HepG2 (cell line): Measurements from ENCODE around the gene MFAP3L. TPM values are rescaled to one million over a fixed set of nuclear protein-coding genes. Genes with fewer than 3 reads are reported as not detected.

Experiments
- ATAC-seq: fragments of 200-7000 bp; cut with Tn5 transposase; 3 replicates; pipeline ENCODE4 v1.9.1; 2020; ENCODE audit warnings: mild to moderate bottlenecking, moderate library complexity
- BruUV-seq: library from RNA; stranded (reverse); fragments of 400-500 nt; replicated peaks from 2 replicates; lab custom pipeline; 2021; lab: Mats Ljungman, UMichigan
- CTCF ChIA-PET: fragments of 300-600 bp; formaldehyde crosslinking; extraction: SDS; loops from one replicate; lab custom pipeline; 2021; ENCODE audit warnings: low total read pairs, inconsistent platforms, low intra/inter-chr PET ratio; lab: Yijun Ruan, JAX
- POLR2A ChIA-PET: fragments of 350-600 bp; sonication (Branson Sonifier 250); formaldehyde crosslinking; loops from one replicate; lab custom pipeline; 2020; ENCODE audit warnings: antibody characterized with exemption, inconsistent platforms; lab: Yijun Ruan, JAX
- DNase-seq: peaks from one replicate; pipeline ENCODE4 v3.0.0-alpha.2; 2015; ENCODE audit warnings: low spot score
- FAIRE-seq: peaks from 3 replicates; lab custom pipeline; 2011; peaks lifted over from hg19 to GRCh38; lab: Jason Lieb, UNC
- H2AFZ ChIP-seq: one replicate; pipeline ENCODE4 v1.6.1; 2011; ENCODE audit warnings: low read length, inconsistent platforms
- H3K27ac ChIP-seq: fragments of 300-600 bp; 3 replicates; pipeline ENCODE4 v1.8.0; 2011; ENCODE audit warnings: mixed run types, mild to moderate bottlenecking, mixed read lengths, low read length, inconsistent platforms; ENCODE audit not compliant: insufficient read depth; ENCODE audit errors: extremely low read length
- H3K27me3 ChIP-seq, 2 experiments: fragments of 200-600 bp in 1 of 2; 2 replicates in 1 of 2; 3 replicates in 1 of 2; pipeline versions ENCODE4 v1.6.0 to v1.8.0; 2011; ENCODE audit warnings: low read length in 2 of 2, mild to moderate bottlenecking in 2 of 2, moderate library complexity in 2 of 2, inconsistent platforms in 1 of 2; ENCODE audit not compliant: insufficient read depth in 2 of 2, control insufficient read depth in 1 of 2
- H3K36me3 ChIP-seq, 2 experiments: fragments of 200-600 bp in 1 of 2; replicated peaks in 1 of 2; 2 replicates in 1 of 2; 3 replicates in 1 of 2; pipeline versions ENCODE4 v1.5.1 to v1.8.0; 2011; ENCODE audit warnings: low read length in 2 of 2, inconsistent platforms in 1 of 2; ENCODE audit not compliant: insufficient read depth in 2 of 2, control insufficient read depth in 1 of 2
- H3K4me1 ChIP-seq: 2 replicates; pipeline ENCODE4 v1.5.1; 2012; ENCODE audit warnings: low read length, inconsistent platforms; ENCODE audit not compliant: insufficient read depth
- H3K4me2 ChIP-seq: 2 replicates; pipeline ENCODE4 v1.6.0; 2011; ENCODE audit warnings: low read depth, low read length, inconsistent platforms
- H3K4me3 ChIP-seq, 3 experiments: fragments of 200-600 bp in 1 of 3; sonication (generic), shearing (Covaris generic) in 1 of 3; replicated peaks in 1 of 3; 2 replicates each; pipeline ENCODE4 v1.5.1; 2011 to 2016; ENCODE audit warnings: low read length in 3 of 3, inconsistent platforms in 2 of 3, low read depth in 2 of 3, mild to moderate bottlenecking in 2 of 3, control low read depth in 1 of 3, mixed read lengths in 1 of 3; ENCODE audit not compliant: insufficient read depth in 1 of 3
- H3K79me2 ChIP-seq: one replicate; pipeline ENCODE4 v1.6.1; 2011; ENCODE audit warnings: low read length, inconsistent platforms; ENCODE audit not compliant: insufficient read depth
- H3K9ac ChIP-seq: 2 replicates; pipeline ENCODE4 v1.6.0; 2011; ENCODE audit warnings: mild to moderate bottlenecking, low read depth, low read length, inconsistent platforms; ENCODE audit not compliant: insufficient read depth
- H3K9me3 ChIP-seq: 2 replicates; pipeline ENCODE4 v1.5.1; 2012; ENCODE audit warnings: mild to moderate bottlenecking, low read length
- H4K20me1 ChIP-seq: 2 replicates; pipeline ENCODE4 v1.6.0; 2011; ENCODE audit warnings: inconsistent platforms, mild to moderate bottlenecking, low read length, moderate library complexity; ENCODE audit not compliant: insufficient read depth
- HOXA5 ChIP-seq: sonication (generic); formaldehyde crosslinking; IDR thresholded peaks from 2 replicates; pipeline ENCODE4 v1.4.0; 2020; ENCODE audit warnings: missing genetic modification reagents
- HOXD1 ChIP-seq: sonication (generic); formaldehyde crosslinking; IDR thresholded peaks from 2 replicates; pipeline ENCODE4 v1.5.0; 2020; ENCODE audit warnings: missing genetic modification reagents
- LBX2 ChIP-seq: sonication (generic); formaldehyde crosslinking; IDR thresholded peaks from 2 replicates; pipeline ENCODE4 v1.5.0; 2020; ENCODE audit warnings: missing genetic modification reagents, mild to moderate bottlenecking, borderline replicate concordance
- MLX ChIP-seq: IDR thresholded peaks from 2 replicates; pipeline ENCODE4 v1.6.1; 2016
- ONECUT2 ChIP-seq: sonication (generic); formaldehyde crosslinking; IDR thresholded peaks from 2 replicates; pipeline ENCODE4 v1.4.0; 2020; ENCODE audit warnings: missing genetic modification reagents
- RBFOX2 ChIP-seq: fragments of 200-400 bp; formaldehyde crosslinking; IDR thresholded peaks from 2 replicates; pipeline ENCODE4 v1.6.1; 2017; ENCODE audit warnings: low read depth, mild to moderate bottlenecking, low read length
- RFX3 ChIP-seq: IDR thresholded peaks from 2 replicates; pipeline ENCODE4 v1.6.1; 2016; ENCODE audit warnings: missing biosample characterization, missing genetic modification reagents
- SRY ChIP-seq: sonication (generic); formaldehyde crosslinking; IDR thresholded peaks from 2 replicates; pipeline ENCODE4 v1.8.0; 2022; ENCODE audit warnings: mild to moderate bottlenecking, missing genetic modification reagents
- YEATS4 ChIP-seq: sonication (generic); formaldehyde crosslinking; IDR thresholded peaks from 2 replicates; pipeline ENCODE4 v1.4.0; 2020; ENCODE audit warnings: missing genetic modification reagents, borderline replicate concordance
- ZBED4 ChIP-seq: sonication (generic); formaldehyde crosslinking; IDR thresholded peaks from 2 replicates; pipeline ENCODE4 v1.4.0; 2020; ENCODE audit warnings: missing genetic modification reagents, borderline replicate concordance
- ZC3H4 ChIP-seq: sonication (generic); formaldehyde crosslinking; IDR thresholded peaks from 2 replicates; pipeline ENCODE4 v1.4.0; 2020; ENCODE audit warnings: missing genetic modification reagents, borderline replicate concordance
- ZNF101 ChIP-seq: sonication (generic); formaldehyde crosslinking; IDR thresholded peaks from 2 replicates; pipeline ENCODE4 v1.4.0; 2020; ENCODE audit warnings: mild to moderate bottlenecking, low read depth, missing genetic modification reagents, borderline replicate concordance
- ZNF280B ChIP-seq: sonication (generic); formaldehyde crosslinking; IDR thresholded peaks from 2 replicates; pipeline ENCODE4 v1.5.0; 2020; ENCODE audit warnings: missing genetic modification reagents, mild to moderate bottlenecking, borderline replicate concordance
- ZNF557 ChIP-seq: sonication (generic); formaldehyde crosslinking; IDR thresholded peaks from 2 replicates; pipeline ENCODE4 v1.4.0; 2020; ENCODE audit warnings: missing genetic modification reagents
- WGBS: methylation state at CpG from one replicate; pipeline ENCODE4 v1.1.6; 2017; ENCODE audit warnings: low lambda C conversion rate; 5-methylcytosine and 5-hydroxymethylcytosine counted together
- in situ Hi-C: cut with HindIII; loops from 2 replicates; pipeline ENCODE4 v1.10.0; 2017; ENCODE audit warnings: low pct_unique_long_range_greater_than_20kb; ENCODE audit not compliant: extremely low pct_ligation_motif_present
- intact Hi-C: fragments of 100-400 bp; cut with micrococcal nuclease; formaldehyde crosslinking; loops from one replicate; pipeline ENCODE4 v1.10.0; 2022; ENCODE audit not compliant: unreplicated experiment
- polyA plus RNA-seq, 8 experiments: library from polyadenylated mRNA; depleted of rRNA in 3 of 8; stranded (reverse) in 7 of 8; unstranded in 1 of 8; fragments of >200 nt; fragmentation: Illumina TruSeq in 4 of 8; extraction: Trizol in 4 of 8; gene quantifications; 2 replicates each; pipeline versions ENCODE4 v1.2.1 to v1.2.3, GENCODE V29; 2011 to 2016; ENCODE audit warnings: low read depth in 4 of 8, missing spikeins in 1 of 8, mixed read lengths in 1 of 8; ENCODE audit not compliant: insufficient read depth in 1 of 8
- total RNA-seq, 5 experiments: library from RNA; depleted of rRNA; stranded (reverse); fragments of >200 nt; fragmentation: Illumina TruSeq; extraction: Trizol; gene quantifications; 2 replicates each; pipeline ENCODE4 v1.2.3, GENCODE V29; 2016; ENCODE audit warnings: low read depth in 1 of 5

Gene MFAP3L
- total and polyA plus RNA-seq, 2 of the 13 experiments (the other 11 are each of a cell fraction or from before 2014, with no cell fraction given): 1.5 to 3.6 TPM

- DNase-seq: no peak
- in situ Hi-C loops (no loop called here), intact Hi-C loops (no loop called here)
- WGBS: 89% methylated on average over 8 of the region's 8 CpGs
- Histone ChIP-seq H3K4me1 (no peaks in the 10 kb centered on the region), H2AFZ (no peak overlapping the region), H3K9me3 (no peaks in the 10 kb centered on the region), H3K27ac (no peak overlapping the region), H3K36me3 (peaks cover 2 to 17% of the 10 kb centered on the region in 2 experiments; a peak in 3 of 5 replicates), H3K4me3 (no peak overlapping the region), H3K4me2 (no peak overlapping the region), H4K20me1 (no peaks in the 10 kb centered on the region), H3K79me2 (no peaks in the 10 kb centered on the region), H3K27me3 (no peaks in the 10 kb centered on the region), H3K9ac (no peak overlapping the region)
- no peak for FAIRE-seq
- POLR2A ChIA-PET: no interaction called here
- ATAC-seq: no peak
- CTCF ChIA-PET: no interaction called here
- TF ChIP-seq RFX3 (no peak), SRY (CRISPR knock-in tag) (no peak), RBFOX2 (no peak), ZNF101 (CRISPR knock-in tag) (no peak), LBX2 (CRISPR knock-in tag) (no peak), HOXA5 (CRISPR knock-in tag) (no peak), HOXD1 (no peak), ZBED4 (no peak), ZC3H4 (no peak), ONECUT2 (no peak), ZNF557 (CRISPR knock-in tag) (no peak), YEATS4 (no peak), MLX (CRISPR knock-in tag) (no peak), ZNF280B (CRISPR knock-in tag) (no peak)
- BruUV-seq: no TSS peak
Measured at GRCh38 chr4:170068438-170069128, 42.4 kb upstream of the MFAP3L start.
